ENCODE measurements around the gene HBA2. TPM values are rescaled to one million over a fixed set of nuclear protein-coding genes. Genes with fewer than 3 reads are reported as not detected.
"Not testable (repeated sequence)": the region's sequence is repeated elsewhere in the genome, so short reads cannot be mapped to it uniquely, and the experiment has no call there.

Gene HBA2
- 30.0 TPM for total RNA-seq

DNA sequence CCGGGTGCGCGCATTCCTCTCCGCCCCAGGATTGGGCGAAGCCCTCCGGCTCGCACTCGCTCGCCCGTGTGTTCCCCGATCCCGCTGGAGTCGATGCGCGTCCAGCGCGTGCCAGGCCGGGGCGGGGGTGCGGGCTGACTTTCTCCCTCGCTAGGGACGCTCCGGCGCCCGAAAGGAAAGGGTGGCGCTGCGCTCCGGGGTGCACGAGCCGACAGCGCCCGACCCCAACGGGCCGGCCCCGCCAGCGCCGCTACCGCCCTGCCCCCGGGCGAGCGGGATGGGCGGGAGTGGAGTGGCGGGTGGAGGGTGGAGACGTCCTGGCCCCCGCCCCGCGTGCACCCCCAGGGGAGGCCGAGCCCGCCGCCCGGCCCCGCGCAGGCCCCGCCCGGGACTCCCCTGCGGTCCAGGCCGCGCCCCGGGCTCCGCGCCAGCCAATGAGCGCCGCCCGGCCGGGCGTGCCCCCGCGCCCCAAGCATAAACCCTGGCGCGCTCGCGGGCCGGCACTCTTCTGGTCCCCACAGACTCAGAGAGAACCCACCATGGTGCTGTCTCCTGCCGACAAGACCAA, at the start of gene HBA2:
Gene HBA2 (plus strand): TSS at position 503 of the 568 bp plus-strand sequence. CDS start 37 bp downstream, at position 540.
- not testable (repeated sequence) for DNase-seq (ENCODE audit: low spot score)

DNA sequence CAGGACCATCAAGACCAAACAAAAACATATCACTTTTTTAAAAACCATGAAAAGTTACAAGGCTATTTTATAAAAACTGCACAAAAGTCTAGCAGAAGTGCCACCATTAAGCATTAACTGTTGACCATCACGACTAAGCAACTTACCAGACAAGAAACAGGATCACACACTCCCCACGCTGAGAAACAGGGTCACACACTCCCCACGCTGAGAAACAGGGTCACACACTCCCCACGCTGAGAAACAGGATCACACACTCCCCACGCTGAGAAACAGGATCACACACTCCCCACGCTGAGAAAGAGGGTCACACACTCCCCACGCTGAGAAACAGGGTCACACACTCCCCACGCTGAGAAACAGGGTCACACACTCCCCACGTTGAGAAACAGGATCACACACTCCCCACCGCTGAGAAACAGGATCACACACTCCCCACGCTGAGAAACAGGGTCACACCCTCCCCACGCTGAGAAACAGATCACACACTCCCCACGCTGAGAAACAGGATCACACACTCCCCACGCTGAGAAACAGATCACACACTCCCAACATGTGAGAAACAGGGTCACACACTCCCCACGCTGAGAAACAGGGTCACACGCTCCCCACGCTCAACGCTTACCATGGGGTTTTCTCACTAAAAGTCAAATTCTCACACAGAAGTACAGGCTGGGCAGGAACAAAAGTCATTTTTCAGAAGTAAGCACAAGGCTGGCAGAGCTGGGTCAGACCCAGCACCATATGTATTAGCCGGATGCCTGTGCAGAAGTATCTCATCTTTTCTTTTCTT, 48.9 kb upstream of the HBA2 start:
- DNase-seq (ENCODE audit: low spot score): not testable (repeated sequence)

DNA sequence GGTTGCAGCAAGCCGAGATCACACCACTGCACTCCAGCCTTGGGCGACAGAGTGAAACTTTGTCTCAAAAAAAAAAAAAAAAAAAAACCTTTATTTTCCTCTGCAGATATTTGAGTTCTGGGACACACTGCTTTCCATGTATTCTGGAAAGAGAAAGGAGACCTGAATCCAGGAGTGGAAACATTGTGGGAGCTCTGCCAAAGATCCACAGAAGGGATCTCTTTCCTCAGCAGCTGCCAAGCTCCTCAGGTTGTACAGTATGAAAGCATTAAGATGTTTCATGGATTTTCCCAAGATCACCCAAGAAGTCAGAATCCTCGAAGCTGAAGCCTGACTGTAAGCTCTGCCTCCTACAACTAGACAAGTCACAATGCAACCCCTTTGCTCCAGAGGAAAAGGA, 47.7 kb upstream of the HBA2 start:
- DNase-seq (ENCODE audit: low spot score): no peak

DNA sequence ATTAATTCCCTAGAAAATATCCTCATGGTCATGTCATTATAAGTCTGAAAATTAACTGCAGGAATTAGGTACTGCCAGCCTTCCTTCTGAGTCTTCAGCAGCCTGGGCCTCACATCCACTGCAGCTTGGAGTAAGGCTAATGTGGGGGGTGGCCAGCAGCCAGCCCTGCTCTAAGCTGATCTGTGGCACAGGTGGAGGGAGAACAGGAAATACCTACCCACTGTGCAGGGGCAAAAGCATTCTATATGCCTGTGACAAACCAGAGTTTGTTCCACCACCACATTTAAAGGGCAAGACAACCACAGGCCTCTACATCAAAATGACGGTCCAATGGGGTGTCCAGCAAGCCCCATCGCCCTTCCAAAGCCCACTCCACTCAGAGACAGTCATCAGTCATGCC, 43.6 kb upstream of the HBA2 start:
- no peak for DNase-seq (ENCODE audit: low spot score)

DNA sequence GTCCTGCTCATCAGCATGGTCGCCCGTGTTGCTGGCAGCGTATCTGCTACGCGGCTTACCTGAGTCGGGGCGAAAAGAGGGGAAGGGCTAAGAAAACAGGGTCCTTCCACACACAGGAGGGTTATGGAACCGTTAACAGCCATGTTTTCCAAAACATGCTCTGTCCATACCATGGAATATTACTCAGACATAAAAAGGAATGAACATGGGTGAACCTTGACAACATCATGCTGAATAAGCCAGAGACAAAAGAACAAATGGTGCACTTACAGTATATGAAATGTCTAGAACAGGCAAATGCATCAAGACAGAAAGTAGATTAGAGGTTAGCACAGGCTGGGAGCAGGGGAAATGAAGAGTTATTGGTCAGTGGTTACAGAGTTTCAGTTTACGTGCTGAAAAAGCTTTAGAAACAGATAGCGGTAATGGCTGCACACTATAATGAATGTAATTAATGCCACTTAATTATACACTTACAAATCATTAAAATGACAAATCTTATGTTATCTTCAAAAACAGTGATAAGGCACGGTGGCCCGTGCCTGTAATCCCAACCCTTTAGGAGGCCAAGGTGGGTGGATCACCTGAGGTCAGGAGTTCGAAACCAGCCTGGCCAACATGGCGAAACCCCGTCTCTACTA, 42.0 kb upstream of the HBA2 start:
- no peak for DNase-seq (ENCODE audit: low spot score)

DNA sequence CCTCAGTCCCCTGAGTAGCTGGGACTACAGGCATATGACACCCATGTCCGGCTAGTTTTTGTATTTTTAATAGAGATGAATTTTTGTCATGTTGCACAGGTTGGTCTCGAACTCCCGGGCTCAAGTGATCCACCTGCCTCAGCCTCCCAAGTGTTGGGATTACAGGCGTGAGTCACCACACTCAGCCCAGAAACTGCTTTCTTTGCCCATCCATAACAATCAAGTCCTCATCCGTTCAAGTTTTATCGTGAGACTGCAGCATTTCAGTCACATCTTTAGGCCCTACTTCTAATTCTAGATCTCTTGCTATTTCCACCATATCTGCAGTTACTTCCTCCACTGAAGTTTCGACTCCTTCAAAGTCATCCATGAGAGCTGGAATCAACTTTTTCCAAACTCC, 40.6 kb upstream of the HBA2 start:
- DNase-seq (ENCODE audit: low spot score): no peak

DNA sequence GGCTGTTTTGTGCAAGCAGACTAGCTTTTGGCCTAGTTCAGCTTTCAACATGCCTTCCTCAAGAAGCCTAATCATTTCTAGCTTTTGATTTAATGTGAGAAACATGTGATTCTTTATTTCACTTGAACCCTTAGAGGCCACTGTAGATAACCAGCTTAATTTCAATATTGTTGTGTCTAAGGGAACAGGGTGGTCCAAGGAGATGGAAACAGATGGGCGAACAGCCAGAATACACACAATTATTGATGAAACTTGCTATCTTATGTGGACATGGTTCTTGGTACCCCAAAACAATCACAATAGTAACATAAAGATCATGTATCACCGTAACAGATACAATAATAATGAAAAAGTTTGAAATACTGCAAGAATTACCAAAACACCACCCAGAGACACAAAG, 39.0 kb upstream of the HBA2 start:
- no peak for DNase-seq (ENCODE audit: low spot score)

DNA sequence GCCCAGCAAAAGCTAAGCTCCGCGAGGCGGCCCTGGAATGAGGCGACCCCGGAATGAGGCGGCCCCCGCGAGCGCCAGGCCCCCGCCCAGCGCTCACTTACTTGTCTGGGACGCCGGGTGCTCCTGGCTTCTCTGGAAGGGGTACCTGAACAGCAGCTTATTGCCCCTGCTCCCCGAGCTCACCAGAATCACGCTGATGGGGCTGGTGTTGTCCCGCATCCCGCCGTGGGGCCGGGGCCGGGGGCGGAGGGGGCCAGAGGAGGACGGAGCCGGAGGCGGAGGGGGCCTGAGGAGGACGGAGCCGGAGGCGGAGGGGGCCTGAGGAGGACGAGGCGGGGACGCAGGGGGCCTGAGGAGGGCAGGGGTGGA, 34.6 kb upstream of the HBA2 start:
- DNase-seq (ENCODE audit: low spot score): no peak

DNA sequence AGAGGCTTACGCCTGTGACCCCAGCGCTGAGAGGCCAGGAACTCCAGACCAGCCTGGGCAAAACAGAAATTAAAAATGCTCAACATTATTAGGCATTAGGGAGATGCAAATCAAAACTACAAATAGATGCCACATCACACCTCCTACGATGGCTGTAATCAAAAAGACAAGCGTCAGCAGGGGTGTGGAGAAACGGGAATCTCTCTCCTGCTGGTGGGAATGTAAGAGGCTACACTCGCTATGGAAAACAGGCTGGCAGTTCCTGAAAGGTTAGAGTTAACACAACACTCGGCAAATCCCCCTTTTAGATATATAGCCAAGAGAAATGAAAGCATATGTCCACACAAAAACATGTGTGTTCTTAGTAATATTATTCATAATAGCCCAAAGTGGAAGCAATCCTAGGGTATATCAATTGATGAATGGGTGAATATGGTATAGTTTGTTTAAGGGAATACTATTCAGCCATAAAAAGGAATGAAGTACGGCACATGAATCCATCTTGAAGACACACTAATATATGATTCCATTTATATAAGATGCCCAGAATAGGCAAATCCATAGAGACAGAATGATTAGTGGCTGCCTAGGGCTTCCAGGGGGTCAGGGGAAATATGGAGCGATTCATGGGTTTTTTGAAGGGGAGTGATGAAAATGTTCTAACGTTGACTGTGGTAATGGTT, 32.4 kb upstream of the HBA2 start:
- no peak for DNase-seq (ENCODE audit: low spot score)

DNA sequence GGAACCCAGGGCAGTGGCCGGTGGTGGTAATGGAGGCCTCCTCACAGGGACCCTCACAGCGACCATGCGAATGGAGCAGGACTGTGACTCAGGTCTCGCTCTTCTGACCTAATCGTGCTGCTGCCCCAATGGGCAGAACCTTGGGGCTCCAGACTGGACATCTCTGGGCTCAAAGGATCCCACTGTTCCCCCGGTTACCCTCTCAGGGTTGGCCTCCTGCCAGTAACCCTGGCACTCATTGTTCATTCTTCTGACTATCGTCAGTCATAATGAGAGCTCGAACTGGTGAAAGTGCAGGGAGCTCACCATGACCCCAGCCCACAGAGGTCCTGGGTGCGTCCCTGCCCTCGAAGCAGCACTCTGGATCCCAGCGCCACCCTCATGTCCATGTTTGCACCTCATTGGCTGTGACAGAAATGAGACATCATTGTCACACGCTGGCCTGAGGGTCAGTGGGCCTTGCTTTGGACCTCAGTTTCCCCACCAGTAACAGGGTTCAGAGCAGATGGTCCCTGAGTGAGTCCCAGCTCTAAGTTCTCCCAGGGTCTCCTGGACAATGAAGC, 30.2 kb upstream of the HBA2 start:
- no peak for DNase-seq (ENCODE audit: low spot score)

DNA sequence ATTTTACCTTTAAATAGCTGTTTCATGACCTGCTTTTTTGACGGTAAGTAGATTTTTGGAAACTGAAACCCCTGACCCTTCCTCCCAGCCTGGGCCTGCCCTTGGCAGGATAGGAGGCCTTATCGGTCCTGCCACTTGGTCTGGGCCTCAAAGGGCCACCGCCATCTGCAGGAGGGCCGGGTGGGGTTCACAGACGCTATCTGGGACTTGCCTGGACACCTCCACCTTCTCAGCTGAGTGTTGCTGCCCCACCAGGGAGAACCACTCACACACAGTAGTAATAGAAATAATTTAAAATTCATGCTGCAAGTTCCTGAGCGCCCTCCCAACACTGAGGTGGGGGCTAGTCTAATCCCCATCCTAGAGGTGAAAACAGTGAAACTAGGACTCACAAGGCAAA, 29.6 kb upstream of the HBA2 start:
- DNase-seq (ENCODE audit: low spot score): no peak

DNA sequence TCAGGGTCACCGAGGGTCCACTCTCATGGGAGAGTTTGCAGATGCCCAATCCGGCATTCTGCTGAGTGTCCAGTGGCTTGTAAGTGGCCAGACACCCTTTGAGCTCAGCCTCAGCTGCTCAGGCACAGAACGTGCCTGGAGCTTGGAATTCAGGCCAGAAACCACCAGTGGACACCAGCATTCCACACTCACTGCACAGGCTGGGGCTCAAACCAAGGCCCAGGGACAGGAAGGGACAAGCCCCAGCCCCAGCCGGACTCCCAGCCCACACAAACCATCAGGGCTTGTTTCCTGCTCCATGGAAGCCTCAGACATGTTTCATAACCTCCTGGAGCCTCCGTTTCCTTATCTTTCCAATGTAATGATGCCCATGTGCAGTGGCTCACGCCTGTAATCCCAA, 29.2 kb upstream of the HBA2 start:
- DNase-seq (ENCODE audit: low spot score): no peak

DNA sequence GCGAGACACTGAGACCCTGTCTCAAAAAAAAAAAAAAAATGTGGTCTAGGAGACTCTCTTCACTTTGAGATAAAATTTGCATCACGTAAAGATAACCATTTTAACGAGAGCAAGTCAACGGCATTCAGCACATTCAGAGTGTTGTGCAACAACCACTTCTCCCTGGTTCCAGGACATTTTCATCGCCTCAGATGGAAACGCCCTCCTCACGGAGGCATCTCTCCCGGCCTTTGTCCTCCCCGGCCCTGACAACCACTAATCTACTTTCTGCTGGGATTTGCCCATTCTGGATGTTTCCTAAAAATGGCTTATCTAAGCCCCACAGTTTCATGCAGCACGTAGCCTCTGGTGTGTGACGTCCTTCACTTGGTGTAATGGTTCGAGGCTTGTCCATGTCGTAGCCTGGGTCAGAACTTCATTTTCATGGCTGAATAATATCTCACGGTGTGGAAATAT, 27.9 kb upstream of the HBA2 start:
- no peak for DNase-seq (ENCODE audit: low spot score)

DNA sequence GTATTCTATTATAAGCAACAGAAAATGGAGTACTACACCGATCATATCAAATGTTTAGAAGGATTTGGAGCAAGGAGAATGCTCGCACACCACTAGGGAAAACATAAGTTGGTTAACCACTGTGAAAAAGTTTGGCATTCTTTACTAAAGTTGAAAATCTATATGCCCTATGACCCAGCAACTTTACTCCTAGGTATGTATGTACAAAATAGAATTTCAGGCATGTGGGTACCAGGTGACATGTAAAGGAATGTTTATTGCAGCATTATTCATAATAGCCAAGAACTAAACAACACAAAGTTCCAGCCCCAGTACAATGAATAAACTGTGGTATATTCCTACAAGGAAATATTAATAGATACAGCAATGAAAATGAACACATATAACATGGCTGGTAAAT, 26.0 kb upstream of the HBA2 start:
- DNase-seq (ENCODE audit: low spot score): no peak

DNA sequence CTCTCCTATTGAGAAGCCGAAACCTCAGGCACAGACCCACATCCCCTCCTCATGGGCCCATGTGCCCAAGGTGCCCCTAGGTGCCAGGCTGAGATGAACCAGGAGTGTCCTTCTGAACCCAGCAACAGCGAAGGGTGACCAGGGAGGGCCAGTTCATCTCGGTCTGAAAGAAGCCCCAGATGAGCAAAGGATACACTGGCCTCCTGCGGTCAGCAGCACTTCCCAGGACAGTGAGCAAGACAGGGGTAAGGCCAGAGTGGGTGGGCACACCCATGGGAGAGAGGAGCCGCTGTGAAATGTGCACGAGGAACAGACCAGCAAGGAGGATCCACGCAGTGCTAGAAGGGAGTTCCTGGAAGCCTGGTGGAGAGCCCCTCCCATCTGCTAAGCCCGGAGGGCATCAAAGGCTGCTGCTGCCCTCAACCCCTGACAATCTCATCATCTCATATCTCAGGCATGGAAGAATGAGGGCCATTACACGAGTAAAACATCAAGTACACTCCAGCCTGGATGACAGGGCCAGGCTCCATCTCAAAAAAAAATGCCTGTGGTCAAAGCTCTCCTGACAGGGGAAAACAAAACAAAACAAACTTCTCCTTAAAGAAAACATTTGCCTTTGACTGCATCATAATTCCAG, 23.5 kb upstream of the HBA2 start:
- DNase-seq (ENCODE audit: low spot score): no peak

DNA sequence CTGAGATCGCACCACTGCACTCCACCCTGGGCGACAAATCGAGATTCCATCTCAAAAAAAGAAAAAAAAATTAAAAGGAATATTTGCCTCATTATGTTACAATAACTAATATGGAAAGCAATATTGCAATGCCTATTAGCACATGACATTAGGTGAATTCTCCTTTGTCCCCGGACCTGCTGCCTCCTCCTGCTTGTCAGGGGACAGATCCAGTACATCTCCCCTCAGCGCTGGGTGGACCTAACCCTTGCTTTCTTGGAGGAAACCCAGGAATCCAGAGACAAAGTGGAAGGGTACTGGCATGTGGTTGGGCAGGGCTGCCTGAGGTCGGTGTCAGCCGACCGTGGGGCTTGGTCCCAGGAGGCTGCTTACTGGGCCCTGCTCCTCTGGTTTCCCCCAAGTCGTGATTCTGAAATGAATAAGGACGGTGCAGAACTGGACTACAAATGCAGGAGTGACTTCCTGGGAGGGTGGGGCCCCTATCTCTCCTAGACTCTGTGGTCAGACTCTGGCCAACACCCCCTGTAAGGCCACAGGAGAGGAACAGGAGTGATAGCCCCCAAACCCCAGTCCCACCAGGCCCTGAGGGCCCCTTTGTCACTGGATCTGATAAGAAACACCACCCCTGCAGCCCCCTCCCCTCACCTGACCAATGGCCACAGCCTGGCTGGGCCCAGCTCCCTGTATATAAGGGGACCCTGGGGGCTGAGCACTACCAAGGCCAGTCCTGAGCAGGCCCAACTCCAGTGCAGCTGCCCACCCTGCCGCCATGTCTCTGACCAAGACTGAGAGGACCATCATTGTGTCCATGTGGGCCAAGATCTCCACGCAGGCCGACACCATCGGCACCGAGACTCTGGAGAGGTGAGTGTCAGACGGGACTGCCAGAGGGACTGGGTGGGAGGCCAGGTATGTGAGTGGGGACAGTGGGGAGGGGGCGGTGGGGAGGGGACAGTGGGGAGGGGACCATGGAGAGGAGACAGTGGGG, 20.2 kb upstream of the HBA2 start, which contains the start of gene HBZ:
Gene HBZ (plus strand): TSS at position 504 of the 988 bp plus-strand sequence. CDS start 266 bp downstream, at position 770.
- DNase-seq (ENCODE audit: low spot score): no peak

DNA sequence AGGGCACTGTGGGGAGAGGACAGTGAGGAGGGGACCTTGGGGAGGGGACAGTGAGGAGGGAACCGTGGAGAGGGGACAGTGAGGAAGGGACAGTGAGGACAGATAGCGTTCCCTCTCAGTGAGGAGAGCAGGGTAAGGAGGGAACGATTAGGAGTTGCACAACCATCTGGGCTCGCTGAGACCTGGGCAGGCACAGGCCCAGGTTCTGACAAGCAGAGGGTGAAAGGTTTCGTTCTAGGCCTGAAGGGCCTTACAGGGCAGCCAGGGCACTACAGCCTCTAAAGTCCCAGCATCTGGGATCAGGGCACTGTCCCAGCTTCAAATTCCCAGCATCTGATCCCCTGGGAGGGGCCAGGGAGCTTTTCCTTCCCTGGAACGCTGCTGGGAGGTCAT, 19.6 kb upstream of the HBA2 start:
- DNase-seq (ENCODE audit: low spot score): not testable (repeated sequence)

DNA sequence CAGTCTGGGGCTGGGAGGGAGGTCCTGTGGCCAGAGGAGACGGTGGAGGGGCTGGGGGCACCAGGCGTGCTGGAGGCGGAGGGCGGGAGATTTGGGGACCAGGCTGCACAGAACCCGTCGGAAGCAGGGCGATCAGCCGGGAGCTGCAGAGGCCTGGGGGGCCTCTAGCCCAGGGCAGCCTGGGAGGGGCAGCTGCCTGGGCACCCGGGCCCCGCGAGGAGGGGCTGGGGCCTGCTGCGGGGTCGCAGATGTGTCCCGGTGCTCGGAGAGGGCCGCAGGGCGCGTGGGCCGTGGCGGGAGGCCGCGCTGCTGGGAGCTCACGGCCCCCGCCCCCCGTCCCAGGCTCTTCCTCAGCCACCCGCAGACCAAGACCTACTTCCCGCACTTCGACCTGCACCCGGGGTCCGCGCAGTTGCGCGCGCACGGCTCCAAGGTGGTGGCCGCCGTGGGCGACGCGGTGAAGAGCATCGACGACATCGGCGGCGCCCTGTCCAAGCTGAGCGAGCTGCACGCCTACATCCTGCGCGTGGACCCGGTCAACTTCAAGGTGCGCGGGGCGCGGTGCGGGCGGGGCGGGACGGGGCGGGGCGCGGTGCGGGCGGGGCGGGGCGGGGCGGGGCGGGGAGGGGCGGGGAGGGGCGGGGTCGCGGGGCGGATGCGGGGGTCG, 19.0 kb upstream of the HBA2 start:
- not testable (repeated sequence) for DNase-seq (ENCODE audit: low spot score)

DNA sequence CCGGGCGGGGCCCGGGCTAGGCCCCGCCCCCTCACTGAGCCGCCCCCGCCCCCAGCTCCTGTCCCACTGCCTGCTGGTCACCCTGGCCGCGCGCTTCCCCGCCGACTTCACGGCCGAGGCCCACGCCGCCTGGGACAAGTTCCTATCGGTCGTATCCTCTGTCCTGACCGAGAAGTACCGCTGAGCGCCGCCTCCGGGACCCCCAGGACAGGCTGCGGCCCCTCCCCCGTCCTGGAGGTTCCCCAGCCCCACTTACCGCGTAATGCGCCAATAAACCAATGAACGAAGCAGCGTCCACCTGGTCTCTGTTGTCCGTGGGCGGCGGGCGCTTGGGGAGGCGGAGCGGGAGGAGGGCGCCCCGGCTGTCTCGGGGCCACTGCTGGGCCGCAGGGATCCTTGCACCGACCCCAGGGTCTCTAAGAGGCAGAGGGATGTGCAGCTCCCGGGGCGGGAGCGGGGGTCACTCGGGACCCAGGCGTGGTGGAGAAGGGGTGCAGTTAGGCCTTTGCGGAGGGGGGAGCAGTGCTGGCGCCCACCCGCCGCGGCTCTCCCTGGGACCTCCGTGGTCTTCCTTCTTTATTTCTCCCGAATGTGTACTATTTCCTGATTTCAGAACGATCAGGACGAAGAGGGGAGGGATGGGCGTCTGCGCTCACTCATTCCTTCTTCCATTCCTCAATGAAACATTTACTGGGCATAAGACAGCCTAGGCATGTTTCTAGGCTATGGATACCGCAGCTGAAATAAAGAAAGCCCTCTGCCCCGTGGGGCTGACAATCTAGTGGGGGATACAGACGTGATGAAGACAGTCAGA, 18.3 kb upstream of the HBA2 start:
- DNase-seq (ENCODE audit: low spot score): no peak

All from mucosa of gallbladder (tissue), 1 donor.